NK-92 treated with Interleukin-12 subunit alpha and Interleukin-12 subunit beta, amount 100 ng/mL, for 24 hours (cell line): ENCODE data around the gene PDHB.
"Not testable (repeated sequence)": the region's sequence is repeated elsewhere in the genome, so short reads cannot be mapped to it uniquely, and the experiment has no call there.

Source experiments
- DNase-seq: peaks from one replicate; lab custom pipeline; 2025; lab: John Stamatoyannopoulos, UW

Gene PDHB

GRCh38 chr3:58433400-58434167 lies at the start of gene PDHB:
Gene PDHB, minus strand, starts transcription at chr3:58433832. Its CDS starts 23 bp downstream, at chr3:58433809.
- DNase-seq: peak; percentile 84

DNA sequence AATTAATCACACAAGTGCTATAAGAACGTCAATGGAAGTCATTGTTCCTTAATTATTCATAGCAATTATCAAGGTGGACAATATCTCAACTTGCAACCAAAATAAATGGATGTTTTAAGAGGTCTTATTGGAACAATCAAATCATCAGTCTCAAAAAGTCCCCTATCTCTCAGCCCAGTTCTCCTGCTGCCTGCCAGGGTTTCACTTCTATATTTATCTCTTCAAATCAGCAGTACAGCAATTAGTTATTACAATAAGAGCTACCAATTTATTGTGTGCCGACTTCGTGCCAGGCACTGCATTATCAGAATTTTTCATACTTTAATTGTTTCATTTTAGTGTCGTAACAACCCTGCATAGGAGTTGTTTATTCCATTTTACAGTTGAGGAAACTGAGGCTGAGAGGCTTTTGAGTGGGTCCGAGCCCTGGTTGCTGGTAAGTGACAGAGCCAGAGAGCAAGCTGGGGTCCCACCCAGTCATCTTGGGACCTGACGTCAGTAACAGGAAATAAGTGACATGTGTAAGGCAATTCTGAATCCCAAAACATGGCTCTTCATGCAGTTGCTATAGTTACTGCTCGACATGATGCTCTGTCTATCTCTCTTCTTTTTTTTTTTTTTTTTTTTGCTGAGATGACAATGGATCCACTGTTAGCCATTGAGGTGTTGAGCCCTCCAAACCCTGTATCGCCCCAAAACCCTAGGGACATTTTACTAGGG lies 49.4 kb upstream of the PDHB start:
- no peak for DNase-seq

DNA sequence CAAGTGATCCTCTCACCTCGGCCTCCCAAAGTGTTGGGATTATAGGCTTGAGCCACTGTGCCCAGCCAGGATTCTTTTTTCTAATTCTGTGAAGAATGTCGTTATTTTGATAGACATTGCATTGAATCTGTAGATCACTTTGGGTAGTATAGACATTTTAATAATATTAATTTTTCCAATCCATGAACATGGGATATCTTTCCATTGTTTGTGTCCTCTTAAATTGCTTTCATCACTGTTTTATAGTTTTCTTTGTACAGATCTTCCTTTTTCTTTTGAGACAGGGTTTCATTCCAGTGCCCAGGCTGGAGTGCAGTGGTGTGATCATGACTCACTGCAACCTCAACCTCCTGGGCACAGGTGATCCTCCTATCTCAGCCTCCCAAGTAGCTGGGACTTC lies 46.7 kb upstream of the PDHB start:
- DNase-seq: no peak

- DNase-seq: no peak
Observed at GRCh38 chr3:58478781-58479180, 45.1 kb upstream of the PDHB start.

DNA sequence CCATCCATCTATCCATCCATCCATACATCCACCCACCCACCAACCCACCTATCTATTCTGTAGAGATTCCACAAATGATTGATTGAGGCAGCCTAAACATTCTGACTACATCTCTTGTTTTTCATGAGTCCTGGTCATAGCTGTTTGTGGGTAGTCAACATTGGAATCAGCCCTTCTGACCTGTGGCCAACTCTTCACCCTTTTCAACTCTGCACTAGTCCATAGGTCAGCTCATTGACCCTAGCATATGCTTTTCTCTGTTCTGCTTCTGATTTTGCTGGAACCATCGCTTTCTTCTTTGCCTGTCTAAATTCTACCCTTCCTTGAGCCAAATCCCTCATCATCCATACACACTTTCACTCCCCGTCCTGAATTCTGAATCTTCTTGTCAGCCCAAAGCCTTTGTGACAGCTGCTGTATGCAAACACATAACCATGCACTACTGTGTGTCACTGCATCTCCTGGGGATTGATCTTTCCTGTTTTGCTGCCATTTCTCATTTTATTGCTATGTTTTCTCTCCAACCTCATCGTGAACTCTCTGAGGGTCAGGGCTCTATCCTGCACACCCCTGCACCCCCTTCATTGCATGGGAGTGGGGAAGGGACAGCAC lies 41.4 kb upstream of the PDHB start:
- DNase-seq: no peak

GRCh38 chr3:58474348-58474911 lies 40.8 kb upstream of the PDHB start:
- DNase-seq: no peak

DNA sequence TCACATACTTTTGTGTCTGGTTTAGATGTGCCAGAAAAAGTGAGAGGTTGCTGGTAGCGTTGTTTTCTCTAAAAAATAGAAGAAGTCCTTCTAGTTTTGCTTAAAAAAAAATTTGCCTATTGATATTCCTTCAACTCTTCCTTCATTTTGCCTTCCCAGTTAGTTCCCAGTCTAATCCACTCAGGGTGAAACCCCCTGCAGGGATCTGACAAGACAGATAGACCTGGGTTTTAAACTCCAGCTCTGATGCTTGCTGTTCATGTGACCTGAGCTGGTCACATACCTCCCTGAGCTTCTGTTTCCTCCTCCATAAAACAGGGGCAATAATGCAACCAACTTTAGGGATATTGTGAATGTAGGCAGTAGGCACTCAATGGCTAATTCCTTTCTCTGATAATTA lies 39.6 kb upstream of the PDHB start:
- no peak for DNase-seq

GRCh38 chr3:58471025-58471887 lies 37.6 kb upstream of the PDHB start:
- peak; percentile 55 for DNase-seq

- no peak for DNase-seq
Observed at GRCh38 chr3:58470363-58471024, 36.9 kb upstream of the PDHB start.

DNA sequence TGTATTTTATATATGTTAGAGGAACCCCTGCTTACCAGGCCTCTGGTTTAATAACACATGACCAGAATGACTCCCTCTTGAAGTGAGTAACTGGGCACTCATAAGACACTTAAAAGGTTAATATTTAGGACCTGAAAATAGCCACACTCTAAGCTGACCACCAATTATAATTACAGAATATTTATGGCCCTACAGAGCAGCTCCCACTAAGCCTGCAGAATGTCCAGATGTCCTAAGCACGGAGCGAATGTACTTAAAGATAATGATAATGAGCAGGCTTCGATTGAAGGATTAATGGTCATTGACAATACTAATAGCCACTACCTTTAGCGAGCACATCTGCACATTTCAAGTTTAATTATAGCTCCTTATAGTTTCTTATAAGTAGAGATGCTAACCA lies 35.5 kb upstream of the PDHB start:
- DNase-seq: no peak

DNA sequence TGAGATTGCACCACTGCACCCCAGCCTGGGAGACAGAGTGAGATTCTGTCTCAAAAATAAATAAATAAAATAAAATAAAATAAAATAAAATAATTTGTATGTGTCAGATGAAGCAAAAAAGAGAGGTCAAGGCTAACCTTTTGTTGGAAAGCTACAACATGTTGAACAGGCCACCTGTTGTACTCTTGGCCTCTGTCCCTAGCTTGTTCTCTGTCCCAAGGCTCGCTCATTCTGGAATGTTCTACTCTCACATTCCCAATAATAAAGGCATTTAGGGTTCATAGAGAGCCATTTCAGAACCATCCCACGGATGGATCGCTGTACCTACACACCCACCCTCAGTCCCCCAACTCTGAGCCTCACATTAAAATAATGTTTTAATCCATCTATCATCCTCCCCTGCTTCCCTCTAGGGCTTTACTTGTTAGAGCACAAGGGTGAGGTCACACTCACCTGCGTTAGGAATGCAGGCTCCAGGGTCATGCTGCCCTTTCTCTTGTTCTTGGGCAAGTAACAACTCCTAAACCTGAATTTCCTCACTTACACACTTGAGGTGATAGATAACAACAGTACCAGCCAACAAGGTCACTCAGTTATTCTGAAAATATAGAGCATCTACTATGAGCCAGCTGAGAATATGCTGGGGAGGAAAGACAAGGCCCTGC lies 33.4 kb upstream of the PDHB start:
- no peak for DNase-seq

DNA sequence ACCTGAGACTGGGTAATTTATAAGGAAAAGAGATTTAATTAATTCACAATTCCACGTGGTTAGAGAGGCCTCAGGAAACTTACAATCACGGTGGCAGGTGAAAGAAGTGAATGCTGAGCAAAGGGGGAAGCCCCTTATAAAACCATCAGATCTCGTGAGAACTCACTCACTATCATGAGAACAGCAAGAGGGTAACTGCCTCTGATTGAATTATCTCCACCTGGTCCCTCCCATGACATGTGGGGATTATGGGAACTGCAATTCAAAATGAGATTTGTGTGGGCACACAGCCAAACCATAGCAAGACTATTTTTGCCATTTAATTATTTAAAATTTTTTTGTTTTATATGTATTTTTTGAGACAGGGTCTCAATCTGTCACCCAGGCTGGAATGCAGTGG lies 31.2 kb upstream of the PDHB start:
- no peak for DNase-seq

DNA sequence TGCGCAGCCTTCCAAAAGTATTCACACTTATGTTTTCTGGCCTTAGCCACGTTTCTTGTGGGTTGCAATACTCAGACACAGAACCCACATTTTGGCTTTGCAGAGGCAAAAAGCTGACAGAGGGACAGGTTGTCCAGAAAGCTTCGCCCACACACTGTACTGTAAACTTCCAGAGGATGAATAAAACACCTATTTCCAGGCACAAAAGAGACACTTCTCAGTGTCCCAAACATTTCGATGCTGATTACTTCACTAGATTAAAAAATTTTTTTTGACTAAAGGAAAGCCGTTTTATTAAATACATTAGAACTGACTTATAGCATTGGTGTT lies 30.3 kb upstream of the PDHB start:
- DNase-seq: no peak

GRCh38 chr3:58463181-58463941 lies 29.7 kb upstream of the PDHB start:
- DNase-seq: peak; percentile 83

DNA sequence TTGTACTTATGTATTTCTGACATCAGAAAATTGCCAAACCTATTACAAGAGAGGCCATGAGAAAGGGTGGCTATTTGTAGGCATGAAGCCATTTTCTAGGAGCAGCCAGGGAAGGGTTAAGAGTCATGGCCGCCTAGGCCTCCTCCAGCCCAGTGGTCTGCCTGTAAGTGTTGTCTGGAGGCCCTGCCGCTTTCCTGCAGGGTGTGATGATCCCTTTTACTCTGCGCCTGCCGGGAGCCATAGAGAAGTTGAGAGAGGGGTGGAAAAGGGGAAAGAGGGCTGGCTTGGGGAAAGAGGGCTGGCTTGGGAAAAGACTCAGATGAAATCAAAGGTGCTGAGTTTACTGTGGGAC lies 29.2 kb upstream of the PDHB start:
- DNase-seq: no peak

DNA sequence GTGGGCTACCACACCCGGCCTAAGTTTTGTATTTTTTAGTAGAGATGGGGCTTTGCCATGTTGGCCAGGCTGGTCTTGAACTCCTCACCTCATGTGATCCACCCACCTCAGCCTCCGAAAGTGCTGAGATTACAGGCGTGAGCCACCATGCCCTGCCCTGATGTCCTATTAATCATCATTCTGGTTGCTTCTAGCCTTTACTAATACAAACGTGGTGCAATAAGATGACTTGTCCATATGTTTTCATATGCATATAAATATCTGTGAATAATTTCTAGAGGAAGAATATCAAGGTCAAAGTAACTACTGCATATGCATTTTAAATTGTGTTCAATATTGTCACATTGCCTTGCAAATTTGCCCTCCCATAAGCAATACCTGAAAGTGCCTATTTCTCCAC lies 25.5 kb upstream of the PDHB start:
- DNase-seq: no peak

- DNase-seq: no peak
Observed at GRCh38 chr3:58452176-58452575, 18.5 kb upstream of the PDHB start.

DNA sequence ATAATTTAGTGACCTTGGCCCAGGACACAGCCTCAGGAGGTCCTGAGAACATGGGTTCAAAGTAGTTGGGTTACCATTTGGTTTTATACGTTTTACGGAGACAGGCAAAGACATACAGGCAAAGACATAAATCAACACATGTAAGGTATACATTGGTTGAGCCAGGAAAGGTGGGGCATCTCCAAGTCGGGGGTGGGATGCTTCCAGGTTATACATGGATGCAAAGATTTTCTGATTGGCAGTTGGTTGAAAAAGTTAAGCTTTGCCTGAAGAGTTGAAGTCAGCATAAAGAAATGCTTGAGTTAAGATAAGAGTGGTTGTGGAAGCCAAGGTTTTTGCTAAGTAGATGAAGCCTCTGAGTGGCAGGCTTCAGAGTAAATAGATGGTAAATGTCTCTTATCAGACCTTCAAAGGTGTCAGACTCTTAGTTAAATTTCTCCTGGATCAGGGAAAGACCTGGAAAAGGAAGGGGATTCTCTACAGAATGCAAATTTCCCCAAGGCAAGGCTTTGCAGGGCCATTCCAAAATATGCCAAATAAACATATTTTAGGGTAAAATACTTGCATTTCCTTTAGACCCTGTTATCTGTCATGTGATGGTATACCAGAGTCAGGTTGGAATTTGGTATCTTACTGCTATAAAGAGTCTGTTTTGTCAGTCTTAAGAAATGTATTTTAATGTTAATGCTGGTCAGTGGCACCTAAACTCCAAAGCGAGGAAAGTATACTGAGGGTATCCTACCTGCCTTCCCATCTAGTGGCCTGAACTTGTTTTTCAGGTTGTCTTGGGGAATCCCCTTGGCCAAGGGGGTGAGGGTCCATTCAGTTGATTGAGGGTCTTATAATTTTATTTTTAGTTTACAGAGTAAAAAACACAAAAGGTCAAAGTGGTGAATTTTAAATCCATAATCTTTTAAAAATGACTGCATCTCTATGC lies 8.2 kb upstream of the PDHB start:
- no peak for DNase-seq

DNA sequence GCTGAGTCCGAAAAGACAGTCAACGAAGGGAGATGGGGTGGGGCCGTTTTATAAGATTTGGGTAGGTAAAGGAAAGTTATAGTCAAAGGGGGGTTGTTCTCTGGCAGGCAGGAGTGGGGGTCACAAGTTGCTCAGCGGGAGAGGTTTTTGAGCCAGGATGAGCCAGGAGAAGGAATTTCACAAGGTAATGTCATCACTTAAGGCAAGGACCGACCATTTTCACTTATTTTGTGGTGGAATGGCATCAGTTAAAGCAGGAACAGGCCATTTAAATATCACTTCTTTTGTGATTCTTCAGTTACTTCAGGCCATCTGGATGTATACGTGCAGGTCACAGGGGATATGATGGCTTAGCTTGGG lies 7.3 kb upstream of the PDHB start:
- DNase-seq: not testable (repeated sequence)
